ENCODE measurements around the gene KIF18B. TPM values are rescaled to one million over a fixed set of nuclear protein-coding genes. Genes with fewer than 3 reads are reported as not detected.

The KIF18B gene
- total RNA-seq, 2 experiments from 2014 or later, result 0.05 to 0.08 TPM

DNA sequence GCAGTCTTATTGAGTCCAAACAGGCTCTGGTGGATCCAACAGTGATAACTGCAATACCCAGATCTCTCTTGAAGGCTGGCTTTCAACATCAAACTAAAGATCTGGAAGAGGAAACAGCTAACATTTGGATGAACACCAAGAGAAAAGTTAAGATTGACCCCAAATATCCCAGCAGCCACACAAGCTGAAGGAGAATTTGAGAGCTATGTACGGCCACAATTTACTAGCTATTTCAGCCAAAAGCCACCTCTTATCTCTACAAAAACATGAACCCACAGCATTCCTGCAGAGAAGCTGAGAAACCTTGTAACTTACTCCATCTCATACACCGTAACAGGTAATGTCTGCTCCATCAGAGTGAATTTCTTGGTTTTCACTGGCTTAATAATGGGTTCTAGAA lies 62.6 kb downstream of the KIF18B start:
- peaks cover 21% of the 10 kb centered on the region for H3K4me1 ChIP-seq (ENCODE audit: insufficient read depth, low read length)
- DNase-seq (no peak), ATAC-seq (ENCODE audit: poor library complexity) (no peak)
- Mint-ChIP-seq H3K9me3 (no peaks in the 10 kb centered on the region), H3K36me3 (ENCODE audit: low read depth) (peaks cover 62% of the 10 kb centered on the region), H3K4me1 (ENCODE audit: low read depth) (no peaks in the 10 kb centered on the region), H3K4me3 (no peak overlapping the region), H3K27me3 (no peaks in the 10 kb centered on the region), H3K27ac (no peak overlapping the region)
- ChIA-PET POLR2A (interaction anchor here (0.6 kb wide), 1 partner anchor 14 kb away, joined by 3 read pairs; no protein-coding TSS in a partner anchor), CTCF (no interaction called here)
- no peak for TF ChIP-seq CTCF (IDR thresholded peaks at IDR 0.05)
- no peak overlapping the region for H3K4me3 ChIP-seq (ENCODE audit: low read length)
- H3K27ac ChIP-seq (ENCODE audit: low read depth in 1 of 2, low read length in 2 of 2), result no peak overlapping the region
- H3K27me3 ChIP-seq (ENCODE audit: control insufficient read depth in 1 of 2, insufficient read depth in 2 of 2, low read length in 2 of 2), result no peaks in the 10 kb centered on the region
- H3K36me3 ChIP-seq (ENCODE audit: insufficient read depth, low read length), result peaks cover 69% of the 10 kb centered on the region
- intact Hi-C loops (cut with DNase I, micrococcal nuclease), result no loop called here
- H3K9me3 ChIP-seq (ENCODE audit: control insufficient read depth in 1 of 2, insufficient read depth in 1 of 2, low read length in 2 of 2), result no peaks in the 10 kb centered on the region

- CTCF ChIA-PET, result interaction anchor here (0.5 to 1.4 kb wide), 3 partner anchors 13 to 142 kb away, joined by 3 to 5 read pairs (median 3); no protein-coding TSS in a partner anchor
- no peaks in the 10 kb centered on the region for H3K27me3 ChIP-seq (ENCODE audit: control insufficient read depth in 1 of 2, insufficient read depth in 2 of 2, low read length in 2 of 2)
- no peak overlapping the region for H3K4me3 ChIP-seq (ENCODE audit: low read length)
- no peak overlapping the region for H3K27ac ChIP-seq (ENCODE audit: low read depth in 1 of 2, low read length in 2 of 2)
- POLR2A ChIA-PET, result no interaction called here
- H3K4me1 Mint-ChIP-seq (ENCODE audit: low read depth), result no peaks in the 10 kb centered on the region
- H3K4me3 Mint-ChIP-seq, result no peak overlapping the region
- ATAC-seq (ENCODE audit: poor library complexity) (no peak), DNase-seq (no peak)
- H3K9me3 ChIP-seq (ENCODE audit: control insufficient read depth in 1 of 2, insufficient read depth in 1 of 2, low read length in 2 of 2), result no peaks in the 10 kb centered on the region
- no peaks in the 10 kb centered on the region for H3K4me1 ChIP-seq (ENCODE audit: insufficient read depth, low read length)
- peaks cover 87% of the 10 kb centered on the region for H3K36me3 Mint-ChIP-seq (ENCODE audit: low read depth)
- H3K9me3 Mint-ChIP-seq, result no peaks in the 10 kb centered on the region
- TF ChIP-seq CTCF (IDR thresholded peaks at IDR 0.05), result no peak
- peaks cover 91% of the 10 kb centered on the region for H3K36me3 ChIP-seq (ENCODE audit: insufficient read depth, low read length)
- intact Hi-C loops (cut with DNase I, micrococcal nuclease), result no loop called here
- H3K27me3 Mint-ChIP-seq, result no peaks in the 10 kb centered on the region
- no peak overlapping the region for H3K27ac Mint-ChIP-seq
Observed at GRCh38 chr17:44881145-44881544, 66.4 kb downstream of the KIF18B start.

DNA sequence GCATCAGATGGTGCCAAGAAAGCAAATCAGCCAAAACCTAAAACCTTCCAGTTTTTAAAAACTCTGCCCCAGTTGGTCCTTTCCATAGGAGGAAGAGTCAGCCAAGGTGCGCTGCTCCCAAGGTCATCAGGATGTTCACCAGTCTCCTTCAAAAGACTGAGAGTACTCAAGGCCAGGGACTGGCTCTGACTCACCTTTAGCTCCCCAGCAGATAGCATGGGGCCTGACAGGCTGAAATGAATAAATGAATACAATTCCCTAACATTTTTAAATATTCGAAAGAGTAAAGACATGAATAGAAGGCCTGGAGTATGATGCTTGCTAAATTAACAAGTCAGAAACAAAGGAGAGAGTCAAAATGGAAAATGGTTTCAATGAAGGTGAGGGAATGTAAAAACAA lies 67.5 kb downstream of the KIF18B start:
- Histone ChIP-seq H3K27ac (ENCODE audit: low read depth in 1 of 2, low read length in 2 of 2) (no peak overlapping the region), H3K36me3 (ENCODE audit: insufficient read depth, low read length) (peaks cover 90% of the 10 kb centered on the region), H3K27me3 (ENCODE audit: control insufficient read depth in 1 of 2, insufficient read depth in 2 of 2, low read length in 2 of 2) (no peaks in the 10 kb centered on the region), H3K9me3 (ENCODE audit: control insufficient read depth in 1 of 2, insufficient read depth in 1 of 2, low read length in 2 of 2) (no peaks in the 10 kb centered on the region), H3K4me3 (ENCODE audit: low read length) (no peak overlapping the region), H3K4me1 (ENCODE audit: insufficient read depth, low read length) (no peaks in the 10 kb centered on the region)
- POLR2A ChIA-PET, result no interaction called here
- peaks cover 88% of the 10 kb centered on the region for H3K36me3 Mint-ChIP-seq (ENCODE audit: low read depth)
- H3K9me3 Mint-ChIP-seq, result no peaks in the 10 kb centered on the region
- ATAC-seq (ENCODE audit: poor library complexity), result no peak
- H3K27ac Mint-ChIP-seq, result no peak overlapping the region
- no peaks in the 10 kb centered on the region for H3K27me3 Mint-ChIP-seq
- intact Hi-C loops (cut with DNase I, micrococcal nuclease), result no loop called here
- TF ChIP-seq CTCF (IDR thresholded peaks at IDR 0.05), result no peak
- DNase-seq, result no peak
- no peak overlapping the region for H3K4me3 Mint-ChIP-seq
- CTCF ChIA-PET, result no interaction called here
- H3K4me1 Mint-ChIP-seq (ENCODE audit: low read depth), result no peaks in the 10 kb centered on the region
